Mucosa of rectum (tissue), 2 donors: ENCODE results near the gene ERBB2.

ENCODE experiments used
- H3K27ac ChIP-seq, 2 donors: one replicate each; pipeline ENCODE4 v1.7.0; 2013; ENCODE audit warnings: inconsistent platforms in 2 of 2, low read depth in 2 of 2, low read length in 2 of 2
- H3K27me3 ChIP-seq, 2 donors: one replicate each; pipeline ENCODE4 v1.7.0; 2013; ENCODE audit warnings: low read length in 2 of 2; ENCODE audit not compliant: control insufficient read depth in 2 of 2, insufficient read depth in 2 of 2
- H3K36me3 ChIP-seq, 2 donors: one replicate each; pipeline ENCODE4 v1.7.0; 2013; ENCODE audit warnings: low read length in 2 of 2; ENCODE audit not compliant: control insufficient read depth in 2 of 2, insufficient read depth in 2 of 2
- H3K4me1 ChIP-seq, 2 donors: one replicate each; pipeline ENCODE4 v1.7.0; 2013; ENCODE audit warnings: low read length in 2 of 2, mild to moderate bottlenecking in 1 of 2; ENCODE audit not compliant: control insufficient read depth in 2 of 2, insufficient read depth in 2 of 2
- H3K4me3 ChIP-seq, 2 donors: one replicate each; pipeline ENCODE4 v1.7.0; 2013; ENCODE audit warnings: low read length in 2 of 2
- H3K9ac ChIP-seq, 2 donors: one replicate each; pipeline ENCODE4 v1.7.0; 2013; ENCODE audit warnings: low read length in 2 of 2, low read depth in 1 of 2, mild to moderate bottlenecking in 1 of 2
- H3K9me3 ChIP-seq, 2 donors: one replicate each; pipeline ENCODE4 v1.7.0; 2013; ENCODE audit warnings: low read length in 2 of 2; ENCODE audit not compliant: control insufficient read depth in 2 of 2
- donor health status: healthy.
- donor health status: Normal muscosa, but diverticular disease.

The ERBB2 gene

GRCh38 chr17:39672522-39673334, 27.1 kb upstream of the ERBB2 start:
- H3K9ac ChIP-seq, result peak overlapping the region in 1 of 2 donors; percentile 52
- peaks cover 41 to 46% of the 10 kb centered on the region in 2 donors for H3K4me1 ChIP-seq
- H3K4me3 ChIP-seq, result no peak overlapping the region
- H3K27me3 ChIP-seq, result peaks cover 8% of the 10 kb centered on the region in 2 donors
- H3K27ac ChIP-seq, result peak overlapping the region; percentile 63 to 65
- no peaks in the 10 kb centered on the region for H3K9me3 ChIP-seq
- H3K36me3 ChIP-seq, result peaks cover 0 to 3% of the 10 kb centered on the region in 2 donors

DNA sequence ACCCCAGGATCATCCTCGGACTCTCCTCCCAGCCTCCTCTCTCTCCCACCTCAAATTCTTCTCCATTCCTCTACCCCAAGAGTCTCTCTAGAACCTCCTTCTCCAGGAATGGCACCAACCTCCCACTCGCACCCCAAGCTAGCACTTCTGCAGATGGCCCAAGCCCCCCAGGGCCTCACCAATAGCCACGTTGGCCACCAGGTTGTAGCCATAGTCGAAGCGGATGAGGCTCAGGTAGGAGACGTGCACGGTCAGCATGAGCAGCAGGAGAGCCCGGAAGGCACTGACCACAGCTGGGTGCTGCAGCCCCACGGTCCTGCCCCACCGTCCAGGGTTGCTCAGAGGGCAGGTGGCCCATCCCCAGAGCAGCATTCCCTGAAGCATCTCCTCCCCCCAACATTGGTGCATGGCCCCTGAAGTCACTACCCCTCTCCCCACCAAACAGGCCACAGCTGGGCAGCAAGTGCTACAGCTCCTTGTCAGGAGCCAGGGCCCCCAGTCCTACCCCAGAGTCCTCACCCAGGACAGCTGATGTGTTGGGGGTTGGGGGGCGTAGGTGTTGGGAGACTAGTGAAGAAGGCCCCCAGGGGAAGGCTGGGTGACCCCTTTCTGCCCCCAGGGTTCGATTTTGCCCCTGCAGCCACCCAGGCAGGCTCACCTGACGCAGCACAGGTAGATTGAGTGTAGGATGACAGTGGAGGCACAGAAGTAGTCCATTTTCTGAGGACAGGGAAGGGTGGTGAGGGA, 26.4 kb upstream of the ERBB2 start:
- Histone ChIP-seq H3K36me3 (peaks cover 0 to 4% of the 10 kb centered on the region in 2 donors), H3K4me3 (no peak overlapping the region), H3K27me3 (peaks cover 7 to 8% of the 10 kb centered on the region in 2 donors), H3K4me1 (peaks cover 49 to 50% of the 10 kb centered on the region in 2 donors), H3K9me3 (no peaks in the 10 kb centered on the region), H3K9ac (no peak overlapping the region), H3K27ac (peak overlapping the region in 1 of 2 donors; percentile 90)

GRCh38 chr17:39674179-39674578, 25.7 kb upstream of the ERBB2 start:
- Histone ChIP-seq H3K9me3 (no peaks in the 10 kb centered on the region), H3K27me3 (peaks cover 4 to 8% of the 10 kb centered on the region in 2 donors), H3K36me3 (peaks cover 0 to 4% of the 10 kb centered on the region in 2 donors), H3K4me3 (no peak overlapping the region), H3K9ac (peak overlapping the region; percentile 8 to 26), H3K4me1 (peaks cover 53% of the 10 kb centered on the region in 2 donors), H3K27ac (peak overlapping the region; percentile 68 to 90)

- H3K9me3 ChIP-seq, result no peaks in the 10 kb centered on the region
- H3K4me1 ChIP-seq, result peaks cover 60% of the 10 kb centered on the region in 2 donors
- H3K27me3 ChIP-seq, result peaks cover 2 to 8% of the 10 kb centered on the region in 2 donors
- peak overlapping the region; percentile 32 to 70 for H3K9ac ChIP-seq
- H3K36me3 ChIP-seq, result peaks cover 0 to 4% of the 10 kb centered on the region in 2 donors
- H3K4me3 ChIP-seq, result no peak overlapping the region
- peak overlapping the region; percentile 68 to 90 for H3K27ac ChIP-seq
Observed at GRCh38 chr17:39674702-39675389, 25.0 kb upstream of the ERBB2 start.

DNA sequence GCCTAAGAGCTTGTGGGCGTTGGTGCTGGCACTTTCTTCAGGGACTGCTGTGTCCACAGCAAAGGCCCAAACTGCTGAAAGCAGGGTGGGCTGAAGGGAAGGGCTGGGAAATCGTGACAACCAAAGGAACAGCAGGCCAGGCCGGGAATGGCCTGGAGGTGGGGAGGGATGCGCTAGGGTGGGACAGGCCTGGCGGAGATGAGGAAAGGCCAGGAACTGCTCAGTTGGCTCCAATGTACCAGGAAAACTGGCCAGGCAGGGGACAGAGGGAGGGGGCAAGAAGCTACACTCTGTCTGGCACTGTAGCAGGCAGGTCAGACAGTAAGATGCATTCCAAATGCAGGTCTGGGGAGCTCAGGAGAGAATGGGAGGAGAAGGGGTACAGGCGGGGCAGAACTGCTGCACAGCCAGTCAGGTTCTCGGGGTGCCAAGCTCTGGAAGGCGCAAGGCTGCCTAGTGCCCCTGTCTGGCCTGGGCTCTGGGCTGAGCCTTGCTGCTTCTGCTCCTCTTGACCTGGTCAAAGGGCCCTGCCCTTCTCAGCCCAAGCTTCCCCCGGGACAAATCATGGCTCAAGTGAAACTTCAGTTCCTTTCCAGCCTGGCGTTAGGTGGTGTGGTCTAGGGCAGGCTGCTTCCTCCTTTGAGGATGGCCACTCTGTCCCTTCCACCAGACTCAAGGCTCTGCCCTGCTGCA, 24.3 kb upstream of the ERBB2 start:
- H3K4me3 ChIP-seq, result no peak overlapping the region
- H3K9me3 ChIP-seq, result no peaks in the 10 kb centered on the region
- H3K9ac ChIP-seq, result peak overlapping the region; percentile 32 to 70
- H3K4me1 ChIP-seq, result peaks cover 62 to 66% of the 10 kb centered on the region in 2 donors
- H3K36me3 ChIP-seq, result peaks cover 0 to 6% of the 10 kb centered on the region in 2 donors
- peaks cover 0 to 3% of the 10 kb centered on the region in 2 donors for H3K27me3 ChIP-seq
- peak overlapping the region; percentile 68 to 90 for H3K27ac ChIP-seq

- peak overlapping the region; percentile 68 to 90 for H3K27ac ChIP-seq
Observed at GRCh38 chr17:39676198-39676819, 23.6 kb upstream of the ERBB2 start.

DNA sequence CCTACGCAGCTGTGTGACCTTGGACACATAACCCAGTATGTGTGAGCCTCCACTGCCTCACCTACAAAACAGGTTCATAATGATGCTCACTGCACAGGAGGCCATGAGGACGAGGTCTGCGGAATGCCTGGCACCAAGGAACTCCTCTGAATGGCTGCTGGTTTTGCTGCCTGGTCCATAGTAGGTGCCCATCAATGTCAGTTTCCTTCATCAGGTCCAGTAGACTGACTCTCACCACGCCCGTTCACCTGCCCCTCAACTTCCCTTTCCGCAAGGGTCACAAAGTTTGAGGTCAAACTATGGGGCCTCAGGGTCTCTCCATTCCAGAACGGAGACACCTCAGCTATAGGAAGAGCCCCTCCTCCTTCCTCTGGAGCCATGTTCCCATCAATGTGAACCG, 22.8 kb upstream of the ERBB2 start:
- Histone ChIP-seq H3K4me1 (peaks cover 53 to 58% of the 10 kb centered on the region in 2 donors), H3K9me3 (no peaks in the 10 kb centered on the region), H3K4me3 (no peak overlapping the region), H3K27ac (peak overlapping the region in 1 of 2 donors; percentile 90), H3K27me3 (no peaks in the 10 kb centered on the region), H3K9ac (no peak overlapping the region), H3K36me3 (peaks cover 0 to 10% of the 10 kb centered on the region in 2 donors)

More at GRCh38 chr17:39676198-39676819, 23.6 kb upstream of the ERBB2 start:
- H3K9me3 ChIP-seq, result no peaks in the 10 kb centered on the region
- H3K36me3 ChIP-seq, result peaks cover 0 to 10% of the 10 kb centered on the region in 2 donors
- peaks cover 60 to 66% of the 10 kb centered on the region in 2 donors for H3K4me1 ChIP-seq
- H3K27me3 ChIP-seq, result no peaks in the 10 kb centered on the region
- H3K4me3 ChIP-seq, result no peak overlapping the region
- peak overlapping the region; percentile 9 to 63 for H3K9ac ChIP-seq

DNA sequence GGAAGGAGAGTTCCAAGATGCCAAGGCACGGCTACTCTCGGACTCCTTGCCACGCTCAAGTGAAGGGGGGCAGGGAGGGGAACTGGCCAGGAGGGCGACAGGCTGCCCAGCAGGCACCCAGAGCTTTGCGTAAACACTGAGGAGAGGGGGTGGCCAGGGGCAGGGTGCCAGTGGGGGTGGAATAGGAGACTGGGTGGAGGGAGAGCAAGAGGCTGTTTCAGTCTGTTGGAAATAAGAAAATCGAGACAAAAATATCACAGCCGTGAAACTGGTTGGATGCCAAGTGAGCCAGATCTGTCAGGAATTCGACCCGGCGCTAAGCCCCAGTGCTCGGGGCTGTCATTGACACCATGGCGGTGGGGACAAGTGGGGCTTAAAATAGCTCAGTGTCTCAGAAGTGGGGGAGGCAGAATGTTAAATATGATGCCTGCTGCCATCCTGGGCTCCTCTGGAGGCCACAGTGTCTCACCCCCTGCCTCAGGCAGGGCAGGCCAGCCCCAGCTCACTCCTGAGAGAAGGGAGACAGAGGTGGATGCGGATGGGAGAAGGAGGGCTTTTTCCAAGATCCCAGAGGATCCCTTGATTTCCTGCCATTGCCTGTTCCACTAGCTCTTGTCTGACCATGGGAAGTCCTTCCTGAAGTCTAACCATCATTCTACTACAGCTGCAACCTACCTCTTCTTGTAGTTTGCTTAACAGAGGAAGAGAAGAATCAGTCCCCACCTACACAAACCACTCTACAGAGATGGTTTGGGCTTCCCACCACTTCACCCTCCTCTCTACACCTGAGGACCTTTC, 22.1 kb upstream of the ERBB2 start:
- Histone ChIP-seq H3K4me3 (no peak overlapping the region), H3K27me3 (no peaks in the 10 kb centered on the region), H3K36me3 (peaks cover 0 to 10% of the 10 kb centered on the region in 2 donors), H3K4me1 (peaks cover 47 to 55% of the 10 kb centered on the region in 2 donors), H3K27ac (peak overlapping the region; percentile 82 to 90), H3K9me3 (no peaks in the 10 kb centered on the region), H3K9ac (peak overlapping the region; percentile 48 to 54)
